GM12878 (cell line): ENCODE data around the gene SNX32. TPM values are rescaled to one million over a fixed set of nuclear protein-coding genes. Genes with fewer than 3 reads are reported as not detected.

Experiments
- ATF2 ChIP-seq: IDR thresholded peaks from 2 replicates; pipeline ENCODE4 v1.6.1; 2012; ENCODE audit warnings: low read length, inconsistent platforms
- ATF7 ChIP-seq: fragments of 450-650 bp; IDR thresholded peaks from 2 replicates; pipeline ENCODE4 v1.6.1; 2016; ENCODE audit warnings: low read depth, mild to moderate bottlenecking
- CHD4 ChIP-seq: fragments of 200-600 bp; sonication (generic); IDR thresholded peaks from 2 replicates; pipeline ENCODE4 v1.6.1; 2016; ENCODE audit warnings: mild to moderate bottlenecking
- EGR1 ChIP-seq, 2 experiments: IDR thresholded peaks; 1 replicate in 1 of 2; 2 replicates in 1 of 2; pipeline ENCODE4 v1.6.1; 2011 to 2012; ENCODE audit warnings: low read depth in 2 of 2, low read length in 2 of 2, borderline replicate concordance in 1 of 2, mild to moderate bottlenecking in 1 of 2, moderate library complexity in 1 of 2
- FOS ChIP-seq: IDR thresholded peaks from 3 replicates; pipeline ENCODE4 v1.6.1; 2011; ENCODE audit warnings: borderline replicate concordance; ENCODE audit not compliant: insufficient read length; ENCODE audit errors: extremely low read depth
- LARP7 ChIP-seq: fragments of 450-650 bp; IDR thresholded peaks from 2 replicates; pipeline ENCODE4 v1.6.1; 2017; ENCODE audit warnings: mild to moderate bottlenecking
- NKRF ChIP-seq: fragments of 450-650 bp; conservative IDR thresholded peaks from 2 replicates; pipeline ENCODE4 v1.6.1; 2017; ENCODE audit warnings: mild to moderate bottlenecking, moderate library complexity
- NR2F1 ChIP-seq: fragments of 450-650 bp; conservative IDR thresholded peaks from 2 replicates; pipeline ENCODE4 v1.6.1; 2017; ENCODE audit warnings: mild to moderate bottlenecking
- PKNOX1 ChIP-seq: fragments of 450-650 bp; IDR thresholded peaks from 2 replicates; pipeline ENCODE4 v1.6.1; 2016; ENCODE audit warnings: mild to moderate bottlenecking
- PRDM15 ChIP-seq: fragments of 450-650 bp; formaldehyde crosslinking; IDR thresholded peaks from 2 replicates; pipeline ENCODE4 v1.4.0; 2020; ENCODE audit warnings: mild to moderate bottlenecking, moderate library complexity
- SREBF2 ChIP-seq: IDR thresholded peaks from 2 replicates; pipeline ENCODE4 v1.6.1; 2012; ENCODE audit warnings: mild to moderate bottlenecking, low read length
- TAF1 ChIP-seq: IDR thresholded peaks from 2 replicates; pipeline ENCODE4 v1.6.1; 2011; ENCODE audit warnings: mild to moderate bottlenecking, low read depth, low read length, borderline replicate concordance
- USF2 ChIP-seq: IDR thresholded peaks from 2 replicates; pipeline ENCODE4 v1.6.1; 2011; ENCODE audit warnings: low read depth, low read length, improper control_type of control experiment, borderline replicate concordance
- ZBED1 ChIP-seq: IDR thresholded peaks from 2 replicates; pipeline ENCODE4 v1.6.1; 2016; ENCODE audit warnings: borderline replicate concordance
- ZNF687 ChIP-seq: fragments of 450-650 bp; IDR thresholded peaks from 2 replicates; pipeline ENCODE4 v1.6.1; 2017; ENCODE audit warnings: mild to moderate bottlenecking, moderate library complexity
- ZZZ3 ChIP-seq: IDR thresholded peaks from 2 replicates; pipeline ENCODE4 v1.6.1; 2011; ENCODE audit warnings: low read depth; ENCODE audit not compliant: control insufficient read depth, insufficient read length
- polyA plus RNA-seq, 11 experiments: library from polyadenylated mRNA; depleted of rRNA in 4 of 11; unstranded in 6 of 11; stranded (reverse) in 5 of 11; fragments of >200 nt; fragmentation: Nextera tagmentation in 4 of 11; fragmentation: Illumina TruSeq in 1 of 11; extraction: Ambion mirVana in 4 of 11; extraction: Trizol in 1 of 11; gene quantifications; 1 replicate in 1 of 11; 2 replicates in 10 of 11; pipeline versions ENCODE4 v1.2.1 to v1.2.3, GENCODE V29; 2011 to 2016; ENCODE audit warnings: inconsistent platforms in 2 of 11, missing spikeins in 2 of 11, low read depth in 1 of 11
- total RNA-seq, 4 experiments: library from RNA; depleted of rRNA in 3 of 4; stranded (reverse); fragments of >200 nt in 3 of 4; fragmentation: Illumina TruSeq in 1 of 4; extraction: Trizol in 1 of 4; gene quantifications; 2 replicates each; pipeline versions ENCODE4 v1.2.1 to v1.2.3, GENCODE V29; 2013 to 2021

The SNX32 gene
- total and polyA plus RNA-seq, 10 of the 15 experiments (the other 5 are each of a cell fraction or from before 2014, with no cell fraction given) = 0.04 to 1.5 (median 0.11) TPM; not detected in 1

- TF ChIP-seq ATF2 (no peak), ZNF687 (peak; percentile 47), ZZZ3 (no peak), NKRF (peak; percentile 43), PRDM15 (CRISPR knock-in tag) (no peak), NR2F1 (no peak), USF2 (no peak), FOS (no peak), ZBED1 (0 out of 2 replicates have a peak, but pooled peaks have one; percentile 29), LARP7 (peak; percentile 69; the same call in 1 of the 2 replicates), ATF7 (peak; percentile 66), TAF1 (no peak), EGR1 (IDR thresholded peaks at IDR 0.05; ENCODE audit: borderline replicate concordance in 1 of 2, low read depth in 2 of 2, low read length in 2 of 2) (no peak), PKNOX1 (no peak), CHD4 (no peak), SREBF2 (no peak)
Measured at GRCh38 chr11:65859812-65860277, 26.1 kb downstream of the SNX32 start (continued).
